Neural crest cell (in vitro differentiated cells): ENCODE data around the gene ERBB2. TPM values are rescaled to one million over a fixed set of nuclear protein-coding genes. Genes with fewer than 3 reads are reported as not detected.

Source experiments
- DNase-seq: peaks from one replicate; pipeline ENCODE4 v3.0.0; 2021; ENCODE audit warnings: low read depth, mixed read lengths, low spot score
- H3K27ac Mint-ChIP-seq: one replicate; pipeline ENCODE4 v1.8.0; 2021; ENCODE audit warnings: mild to moderate bottlenecking, mixed read lengths; ENCODE audit not compliant: unreplicated experiment
- H3K27me3 Mint-ChIP-seq: 2 replicates; pipeline ENCODE4 v1.8.0; 2021; ENCODE audit warnings: low read depth, mild to moderate bottlenecking, mixed read lengths
- H3K36me3 Mint-ChIP-seq: 2 replicates; pipeline ENCODE4 v1.8.0; 2021; ENCODE audit warnings: low read depth, mild to moderate bottlenecking, mixed read lengths
- H3K4me1 Mint-ChIP-seq: 2 replicates; pipeline ENCODE4 v1.8.0; 2021; ENCODE audit warnings: mixed read lengths
- H3K4me3 Mint-ChIP-seq: one replicate; pipeline ENCODE4 v1.8.0; 2021; ENCODE audit warnings: mild to moderate bottlenecking, mixed read lengths
- H3K9me3 Mint-ChIP-seq: 2 replicates; pipeline ENCODE4 v1.8.0; 2021; ENCODE audit warnings: mixed read lengths
- total RNA-seq: library from RNA; stranded (reverse); gene quantifications from 2 replicates; pipeline ENCODE4 v1.2.1, GENCODE V29; 2021
- TF ChIP-seq, protein P1 (sequence below): fragments of 200-600 bp; sonication (generic); conservative IDR thresholded peaks from 2 replicates; pipeline ENCODE4 v1.5.0; 2021; ENCODE audit warnings: antibody characterized with exemption, mild to moderate bottlenecking

The ERBB2 gene
- total RNA-seq, 1 donor from 2014 or later, result 78.4 TPM

DNA sequence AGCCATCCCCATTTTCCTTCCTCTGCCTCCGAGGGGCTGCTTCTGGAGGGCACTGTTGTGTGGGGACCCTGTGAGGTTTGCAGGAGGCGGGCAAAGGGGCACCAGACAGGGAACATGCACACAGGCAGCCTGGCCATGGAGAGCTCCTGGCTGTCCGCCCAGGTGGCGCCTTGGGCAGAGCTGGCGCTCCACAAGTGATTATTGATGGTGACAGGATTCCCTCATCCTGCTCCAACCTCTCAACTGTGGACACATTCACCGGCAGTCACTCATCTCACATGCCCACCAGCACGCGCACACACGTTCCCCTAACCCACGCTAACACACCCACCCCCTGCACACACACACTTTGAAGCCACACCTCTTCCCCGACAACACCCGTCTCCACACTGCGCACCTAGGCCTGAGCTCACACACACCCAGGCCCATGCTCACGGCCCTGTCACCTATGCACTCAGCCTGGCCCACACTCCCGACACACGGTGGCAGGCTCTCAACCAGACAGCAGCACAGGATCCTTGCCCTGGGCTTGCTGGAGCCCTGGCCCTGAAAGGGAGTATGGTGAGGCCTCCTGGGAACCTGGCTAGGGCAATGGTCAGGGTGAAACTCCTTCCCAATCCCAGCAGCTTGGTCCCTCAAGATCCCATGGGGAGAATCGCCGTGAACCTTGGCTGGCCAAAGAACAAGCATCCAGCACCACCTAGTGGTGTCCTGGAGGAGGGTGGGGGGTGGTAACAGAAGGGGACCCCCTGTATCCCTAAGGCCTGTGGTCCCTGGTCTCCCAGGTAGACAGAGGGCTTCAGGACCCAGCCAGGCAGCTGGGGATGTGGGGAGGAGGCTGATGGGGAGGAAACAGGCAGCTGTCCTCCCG, 28.0 kb upstream of the ERBB2 start:
- no peaks in the 10 kb centered on the region for H3K36me3 Mint-ChIP-seq

DNA sequence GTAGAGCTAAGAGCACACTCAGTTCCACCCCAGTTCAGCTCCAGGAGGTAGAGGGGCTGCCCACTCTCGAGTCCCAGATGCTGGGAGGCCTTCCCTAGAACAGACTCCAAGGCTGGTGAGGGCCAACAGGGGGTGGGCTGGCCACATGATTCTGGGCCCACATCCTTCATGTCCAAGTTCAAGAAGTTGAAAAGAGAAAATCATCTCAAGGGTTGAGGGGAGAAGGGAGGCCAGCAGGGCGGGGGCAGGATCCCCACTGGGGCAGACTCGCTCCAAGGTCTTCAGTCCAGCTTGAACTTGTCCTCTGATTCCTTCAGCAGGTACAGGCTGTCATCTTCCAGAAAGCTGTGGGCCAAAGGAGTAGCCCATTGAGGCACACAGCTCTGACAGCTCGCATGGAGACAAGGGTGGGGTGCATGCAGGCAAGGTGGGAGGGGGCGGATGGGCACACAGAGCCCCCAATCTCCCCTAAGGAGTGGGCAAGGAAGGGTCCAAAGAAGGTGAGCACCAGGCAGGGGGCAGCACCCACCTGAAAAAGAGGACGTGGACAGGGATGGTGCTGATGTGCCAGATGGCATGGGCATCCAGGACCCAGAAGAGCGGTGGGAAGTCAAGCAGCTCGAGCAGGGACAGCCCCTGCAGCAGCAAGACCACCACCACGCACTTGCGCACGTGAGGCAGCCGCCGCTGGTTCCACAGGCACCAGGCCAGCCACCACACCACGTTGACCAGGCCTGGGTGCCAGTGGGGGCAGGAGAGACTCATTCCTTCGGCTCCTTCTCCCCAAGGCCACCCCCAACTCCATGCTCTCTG, 27.1 kb upstream of the ERBB2 start:
- peaks cover 36% of the 10 kb centered on the region for H3K27me3 Mint-ChIP-seq
- TF ChIP-seq, protein P1, sequence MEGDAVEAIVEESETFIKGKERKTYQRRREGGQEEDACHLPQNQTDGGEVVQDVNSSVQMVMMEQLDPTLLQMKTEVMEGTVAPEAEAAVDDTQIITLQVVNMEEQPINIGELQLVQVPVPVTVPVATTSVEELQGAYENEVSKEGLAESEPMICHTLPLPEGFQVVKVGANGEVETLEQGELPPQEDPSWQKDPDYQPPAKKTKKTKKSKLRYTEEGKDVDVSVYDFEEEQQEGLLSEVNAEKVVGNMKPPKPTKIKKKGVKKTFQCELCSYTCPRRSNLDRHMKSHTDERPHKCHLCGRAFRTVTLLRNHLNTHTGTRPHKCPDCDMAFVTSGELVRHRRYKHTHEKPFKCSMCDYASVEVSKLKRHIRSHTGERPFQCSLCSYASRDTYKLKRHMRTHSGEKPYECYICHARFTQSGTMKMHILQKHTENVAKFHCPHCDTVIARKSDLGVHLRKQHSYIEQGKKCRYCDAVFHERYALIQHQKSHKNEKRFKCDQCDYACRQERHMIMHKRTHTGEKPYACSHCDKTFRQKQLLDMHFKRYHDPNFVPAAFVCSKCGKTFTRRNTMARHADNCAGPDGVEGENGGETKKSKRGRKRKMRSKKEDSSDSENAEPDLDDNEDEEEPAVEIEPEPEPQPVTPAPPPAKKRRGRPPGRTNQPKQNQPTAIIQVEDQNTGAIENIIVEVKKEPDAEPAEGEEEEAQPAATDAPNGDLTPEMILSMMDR, result no peak
- no peaks in the 10 kb centered on the region for H3K9me3 Mint-ChIP-seq
- H3K36me3 Mint-ChIP-seq, result no peaks in the 10 kb centered on the region
- peaks cover 5% of the 10 kb centered on the region for H3K4me1 Mint-ChIP-seq
- H3K27ac Mint-ChIP-seq, result no peak overlapping the region
- no peak overlapping the region for H3K4me3 Mint-ChIP-seq
- DNase-seq, result no peak

More for the DNA sequence above, 28.0 kb upstream of the ERBB2 start:
- Mint-ChIP-seq H3K9me3 (no peaks in the 10 kb centered on the region), H3K27me3 (peaks cover 42% of the 10 kb centered on the region), H3K4me1 (peaks cover 7% of the 10 kb centered on the region), H3K4me3 (peak overlapping the region; percentile 14), H3K27ac (peak overlapping the region; percentile 1)
- peak; percentile 27 for DNase-seq
- TF ChIP-seq, protein P1, result peak; percentile 64

DNA sequence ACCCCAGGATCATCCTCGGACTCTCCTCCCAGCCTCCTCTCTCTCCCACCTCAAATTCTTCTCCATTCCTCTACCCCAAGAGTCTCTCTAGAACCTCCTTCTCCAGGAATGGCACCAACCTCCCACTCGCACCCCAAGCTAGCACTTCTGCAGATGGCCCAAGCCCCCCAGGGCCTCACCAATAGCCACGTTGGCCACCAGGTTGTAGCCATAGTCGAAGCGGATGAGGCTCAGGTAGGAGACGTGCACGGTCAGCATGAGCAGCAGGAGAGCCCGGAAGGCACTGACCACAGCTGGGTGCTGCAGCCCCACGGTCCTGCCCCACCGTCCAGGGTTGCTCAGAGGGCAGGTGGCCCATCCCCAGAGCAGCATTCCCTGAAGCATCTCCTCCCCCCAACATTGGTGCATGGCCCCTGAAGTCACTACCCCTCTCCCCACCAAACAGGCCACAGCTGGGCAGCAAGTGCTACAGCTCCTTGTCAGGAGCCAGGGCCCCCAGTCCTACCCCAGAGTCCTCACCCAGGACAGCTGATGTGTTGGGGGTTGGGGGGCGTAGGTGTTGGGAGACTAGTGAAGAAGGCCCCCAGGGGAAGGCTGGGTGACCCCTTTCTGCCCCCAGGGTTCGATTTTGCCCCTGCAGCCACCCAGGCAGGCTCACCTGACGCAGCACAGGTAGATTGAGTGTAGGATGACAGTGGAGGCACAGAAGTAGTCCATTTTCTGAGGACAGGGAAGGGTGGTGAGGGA, 26.4 kb upstream of the ERBB2 start:
- no peak for DNase-seq
- TF ChIP-seq, protein P1, result no peak
- Mint-ChIP-seq H3K4me1 (peaks cover 3% of the 10 kb centered on the region), H3K27me3 (peaks cover 30% of the 10 kb centered on the region), H3K27ac (peak overlapping the region; percentile 63), H3K4me3 (no peak overlapping the region), H3K9me3 (no peaks in the 10 kb centered on the region), H3K36me3 (no peaks in the 10 kb centered on the region)

DNA sequence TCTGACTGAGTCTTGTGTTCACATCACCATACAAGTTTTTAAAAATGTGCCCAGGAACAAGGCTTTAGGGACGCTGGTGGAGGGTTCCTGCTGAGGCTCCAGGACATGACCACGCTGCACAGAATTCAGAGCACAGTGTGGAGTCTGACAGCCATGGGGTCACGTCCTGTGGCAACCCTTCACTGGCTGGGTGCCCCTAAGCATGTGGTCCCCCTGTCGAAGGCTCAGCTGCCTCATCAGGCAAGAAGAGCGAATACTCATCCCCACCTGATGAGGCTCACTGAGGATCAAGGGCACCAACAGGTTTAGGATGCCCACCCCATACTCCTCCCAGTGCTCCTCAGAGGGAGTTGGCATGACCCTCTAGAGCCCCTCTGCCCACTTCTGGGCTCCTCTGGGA, 25.7 kb upstream of the ERBB2 start:
- TF ChIP-seq, protein P1, result no peak
- Mint-ChIP-seq H3K27ac (no peak overlapping the region), H3K9me3 (no peaks in the 10 kb centered on the region), H3K36me3 (no peaks in the 10 kb centered on the region), H3K4me1 (no peaks in the 10 kb centered on the region), H3K4me3 (no peak overlapping the region), H3K27me3 (peaks cover 24% of the 10 kb centered on the region)
- no peak for DNase-seq

DNA sequence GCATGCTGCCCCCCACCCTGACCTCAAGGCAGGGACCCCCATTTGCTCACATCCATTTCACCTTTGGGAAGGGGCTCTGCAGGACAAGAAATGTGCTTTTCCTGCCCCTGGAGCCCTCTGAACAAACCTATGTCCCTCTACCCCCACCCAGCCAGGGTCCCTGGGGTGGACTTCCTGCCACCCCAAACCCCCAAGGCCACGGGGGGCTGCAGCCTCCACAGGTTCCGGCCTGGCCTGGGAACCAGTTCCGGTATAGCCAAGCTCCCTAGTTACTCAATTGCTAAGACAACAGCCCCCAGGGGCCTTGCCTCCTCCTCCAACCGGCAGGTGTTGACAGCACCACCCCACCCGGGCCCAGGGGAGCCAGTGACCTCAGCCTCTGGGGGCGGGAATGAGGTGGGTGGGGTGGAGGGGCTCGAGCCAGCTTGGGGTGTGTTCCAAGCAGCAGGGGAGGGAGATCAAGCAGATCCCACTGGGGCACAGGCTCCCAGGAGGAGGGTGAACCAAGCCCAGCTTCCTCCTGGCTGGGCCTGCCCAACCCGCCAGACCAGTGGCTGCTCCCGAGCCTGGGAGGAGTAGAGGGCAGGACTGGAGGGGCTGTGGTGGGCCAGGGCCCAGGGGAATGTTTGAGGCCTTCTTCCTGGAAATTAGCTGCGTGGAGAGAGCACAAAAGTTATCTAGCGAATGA, 25.0 kb upstream of the ERBB2 start:
- no peaks in the 10 kb centered on the region for H3K36me3 Mint-ChIP-seq
- no peak overlapping the region for H3K4me3 Mint-ChIP-seq
- TF ChIP-seq, protein P1, result no peak

More for the DNA sequence above, 25.0 kb upstream of the ERBB2 start:
- no peaks in the 10 kb centered on the region for H3K4me1 Mint-ChIP-seq
- no peak overlapping the region for H3K27ac Mint-ChIP-seq
- no peak for DNase-seq
- no peaks in the 10 kb centered on the region for H3K9me3 Mint-ChIP-seq
- peaks cover 19% of the 10 kb centered on the region for H3K27me3 Mint-ChIP-seq
